ENCODE measurements around the gene BCL2.

The BCL2 gene

DNA sequence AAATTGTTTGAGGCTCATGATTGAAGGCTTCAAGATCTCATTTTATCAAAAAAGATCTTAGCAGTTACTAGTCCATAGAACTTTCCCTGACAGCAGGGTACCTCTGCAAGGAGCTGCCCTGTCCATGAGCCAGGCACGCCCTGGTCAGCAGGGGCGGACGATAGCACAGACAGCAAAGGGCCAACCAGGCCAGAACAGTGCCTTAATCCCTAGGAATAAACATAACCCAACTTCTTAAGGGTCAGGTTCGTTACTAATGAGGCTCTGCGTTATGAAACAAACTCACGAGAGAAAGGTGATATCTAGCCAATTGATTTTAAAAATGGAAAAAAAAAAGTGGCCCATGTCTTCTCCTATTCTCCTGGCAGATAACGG lies 59.2 kb downstream of the BCL2 start:
- DNase-seq (ENCODE audit: low read depth in 3 of 3, low spot score in 1 of 3) = no peak

DNA sequence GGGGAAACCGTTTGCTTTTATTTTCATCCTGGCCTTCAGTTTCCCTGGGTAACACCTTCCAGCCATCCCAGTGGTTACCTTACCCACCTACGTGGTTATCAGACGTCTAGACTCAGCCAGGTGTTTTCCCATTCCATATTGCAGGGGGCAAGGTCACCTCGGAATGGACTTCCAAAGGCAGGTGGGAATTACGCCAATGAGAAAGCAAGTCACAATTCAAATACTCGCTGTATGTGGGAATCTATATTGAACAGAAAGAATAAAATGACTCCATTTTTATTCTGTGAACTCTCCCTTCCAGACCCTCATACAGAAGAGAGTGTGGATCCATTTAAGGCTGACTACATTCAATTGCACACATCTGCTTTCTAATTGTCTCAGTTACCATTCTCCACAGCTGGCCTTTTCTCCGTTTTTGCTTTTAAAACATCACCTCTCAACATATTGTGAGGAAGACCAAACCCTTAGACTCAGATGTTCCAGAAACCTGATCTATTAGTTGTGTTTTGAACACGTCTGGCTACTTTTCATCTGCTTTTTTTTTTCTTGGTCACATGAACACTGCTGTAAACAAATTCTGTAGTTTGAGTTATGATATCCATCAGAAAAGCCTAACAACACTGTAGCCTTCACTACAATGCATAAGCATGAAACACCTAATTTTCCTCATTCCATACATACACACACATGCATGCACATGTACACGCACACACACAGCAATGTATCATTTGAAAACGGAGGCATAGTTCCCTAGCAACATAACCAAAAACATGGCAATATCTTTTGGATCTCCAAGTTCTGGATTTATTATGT lies 59.8 kb downstream of the BCL2 start:
- DNase-seq (ENCODE audit: low read depth in 3 of 3, low spot score in 1 of 3) = no peak

GRCh38 chr18:63258749-63259566 lies 60.6 kb downstream of the BCL2 start:
- DNase-seq (ENCODE audit: low read depth in 3 of 3, low spot score in 1 of 3) = no peak

DNA sequence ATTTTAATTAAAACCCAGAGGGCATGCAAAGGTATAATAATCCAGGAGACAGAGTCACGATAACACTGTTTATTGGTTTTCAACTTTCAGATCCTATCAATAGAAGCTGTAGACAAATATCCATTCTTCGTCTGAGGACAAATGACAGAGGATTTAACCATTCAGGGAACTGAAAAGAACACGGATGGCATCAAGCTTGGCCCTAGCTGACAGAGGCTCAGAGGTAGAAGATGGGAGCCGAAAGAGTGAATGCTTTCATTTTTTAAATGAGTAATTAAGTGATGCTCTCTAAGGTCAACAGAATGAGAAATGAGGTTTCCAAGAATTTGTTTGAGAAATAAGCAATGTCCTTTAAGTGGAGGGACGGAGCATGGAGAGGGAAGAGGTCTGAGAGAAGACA lies 62.1 kb downstream of the BCL2 start:
- DNase-seq (ENCODE audit: low read depth in 3 of 3, low spot score in 1 of 3) = no peak

GRCh38 chr18:63255435-63255834 lies 64.1 kb downstream of the BCL2 start:
- DNase-seq (ENCODE audit: low read depth in 3 of 3, low spot score in 1 of 3) = no peak

- no peak for DNase-seq (ENCODE audit: low read depth in 3 of 3, low spot score in 1 of 3)
Observed at GRCh38 chr18:63254716-63255399, 64.7 kb downstream of the BCL2 start.

DNA sequence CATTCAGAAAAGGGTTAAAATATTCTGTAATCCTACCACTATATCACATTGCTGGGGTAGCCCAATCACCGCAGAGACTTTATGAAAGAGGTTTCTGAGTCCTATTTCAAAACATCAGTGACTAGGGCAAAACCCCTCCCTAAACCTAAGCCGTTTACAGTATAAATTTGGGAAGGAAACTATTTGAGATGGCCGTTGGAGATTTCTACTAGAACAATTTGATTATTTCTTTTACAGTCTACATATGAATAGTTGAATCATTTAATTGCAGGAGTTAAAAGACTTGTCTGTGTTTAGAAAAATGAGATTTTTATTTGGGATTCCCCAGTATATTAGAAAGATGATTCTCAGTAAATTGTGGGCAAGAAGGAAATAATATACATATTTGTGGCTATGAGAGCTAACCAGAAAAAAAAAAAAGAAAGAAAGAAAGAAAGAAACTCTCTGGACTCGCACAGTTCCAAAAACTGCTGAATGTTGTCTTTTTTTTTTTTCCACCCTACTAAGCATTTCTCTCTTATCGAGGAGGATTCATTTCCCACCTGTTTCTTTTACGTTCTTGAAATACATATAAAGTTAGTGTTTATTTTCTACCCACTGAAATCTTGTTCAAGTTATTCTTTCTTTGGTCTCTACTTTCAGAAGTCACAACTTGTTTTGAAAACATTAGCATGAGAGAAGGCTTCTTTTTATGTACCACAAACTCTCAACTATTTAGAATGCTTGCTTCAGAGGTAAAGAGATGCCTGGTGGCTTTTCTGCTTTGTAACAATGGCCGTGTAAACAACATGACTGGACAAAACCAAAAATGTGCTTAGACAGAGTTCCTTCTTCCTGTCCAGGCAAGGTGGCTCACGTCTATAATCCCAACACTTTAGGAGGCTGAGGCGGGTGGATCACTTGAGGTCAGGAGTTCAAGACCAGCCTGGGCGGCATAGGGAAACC lies 65.9 kb downstream of the BCL2 start:
- no peak for DNase-seq (ENCODE audit: low read depth in 3 of 3, low spot score in 1 of 3)

DNA sequence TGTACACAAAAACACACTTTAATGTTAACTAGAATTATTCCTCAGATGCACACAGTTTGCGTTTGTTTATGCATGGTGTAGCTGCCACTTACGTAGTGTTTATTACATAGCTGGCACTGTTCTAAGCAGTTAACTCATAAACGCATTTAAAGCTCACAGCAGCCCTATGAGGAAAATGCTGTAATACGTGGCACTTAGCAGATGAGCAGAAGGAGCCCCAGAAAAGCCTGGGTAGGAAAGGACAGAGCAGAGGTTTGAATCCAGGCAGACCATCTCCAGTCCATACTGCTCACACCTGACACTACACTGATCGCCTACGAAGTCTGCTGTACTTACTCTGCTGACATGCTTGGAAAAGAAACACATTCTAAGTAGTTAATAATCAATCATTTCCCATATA lies 66.6 kb downstream of the BCL2 start:
- DNase-seq (ENCODE audit: low read depth in 3 of 3, low spot score in 1 of 3) = no peak

DNA sequence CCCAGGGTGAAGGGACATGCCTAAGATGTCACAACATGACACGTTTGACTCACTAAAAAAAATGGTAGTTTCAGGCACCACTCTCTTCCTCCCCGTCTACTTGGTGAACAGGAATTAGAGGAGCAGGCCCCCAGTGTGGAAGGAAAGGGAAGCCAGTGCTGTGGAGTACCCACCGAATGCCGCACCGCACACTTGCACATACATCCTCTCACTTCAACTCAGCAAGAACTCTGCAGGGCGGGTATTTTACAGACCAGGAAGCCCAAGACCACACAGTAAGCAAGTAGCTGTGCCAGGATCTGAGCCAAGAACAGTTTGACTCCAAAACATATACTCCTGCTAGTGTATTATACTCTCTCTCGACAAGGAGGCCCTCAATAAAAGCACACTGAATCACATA lies 69.8 kb downstream of the BCL2 start:
- DNase-seq (ENCODE audit: low read depth in 3 of 3, low spot score in 1 of 3) = no peak

GRCh38 chr18:63247926-63248325 lies 71.6 kb downstream of the BCL2 start:
- no peak for DNase-seq (ENCODE audit: low read depth in 3 of 3, low spot score in 1 of 3)

GRCh38 chr18:63247506-63247905 lies 72.1 kb downstream of the BCL2 start:
- no peak for DNase-seq (ENCODE audit: low read depth in 3 of 3, low spot score in 1 of 3)

DNA sequence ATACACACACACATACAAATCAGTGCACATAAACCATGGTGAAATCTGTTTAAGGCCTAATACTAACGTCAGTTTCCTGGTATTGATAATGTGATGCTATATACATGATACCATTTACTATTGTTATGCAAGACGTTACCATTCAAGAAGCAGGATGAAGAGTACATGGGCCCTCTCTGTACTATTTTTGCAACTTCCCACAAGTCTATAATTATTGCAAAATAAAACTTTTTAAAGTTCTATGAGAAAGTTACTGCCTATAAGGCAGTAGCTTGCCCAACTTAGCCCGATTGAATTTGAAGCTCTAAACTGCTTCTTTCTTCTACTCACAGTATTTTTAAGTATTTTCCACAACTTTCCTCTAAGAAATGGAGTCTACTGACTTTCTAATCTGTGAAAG lies 74.0 kb downstream of the BCL2 start:
- DNase-seq (ENCODE audit: low read depth in 3 of 3, low spot score in 1 of 3) = no peak

DNA sequence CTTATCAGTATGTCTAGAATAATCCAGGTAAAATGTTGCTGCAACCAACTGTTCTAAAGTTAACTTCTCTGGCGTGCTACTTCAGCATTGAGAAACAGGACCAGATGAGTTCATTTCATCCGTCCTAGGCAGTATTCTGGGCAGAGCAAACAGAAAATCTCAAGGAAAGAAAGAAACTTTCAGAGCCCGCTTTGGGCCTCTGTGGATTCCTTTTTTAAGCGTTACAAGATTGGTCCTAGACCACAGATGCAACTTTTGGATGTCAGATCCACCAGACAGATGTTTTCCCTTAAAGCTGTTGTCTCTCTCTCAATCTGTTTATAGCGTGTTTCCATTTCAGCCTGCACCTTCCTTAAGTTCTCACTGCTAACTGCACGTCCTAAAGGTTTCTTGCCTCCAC lies 75.0 kb downstream of the BCL2 start:
- no peak for DNase-seq (ENCODE audit: low read depth in 3 of 3, low spot score in 1 of 3)

DNA sequence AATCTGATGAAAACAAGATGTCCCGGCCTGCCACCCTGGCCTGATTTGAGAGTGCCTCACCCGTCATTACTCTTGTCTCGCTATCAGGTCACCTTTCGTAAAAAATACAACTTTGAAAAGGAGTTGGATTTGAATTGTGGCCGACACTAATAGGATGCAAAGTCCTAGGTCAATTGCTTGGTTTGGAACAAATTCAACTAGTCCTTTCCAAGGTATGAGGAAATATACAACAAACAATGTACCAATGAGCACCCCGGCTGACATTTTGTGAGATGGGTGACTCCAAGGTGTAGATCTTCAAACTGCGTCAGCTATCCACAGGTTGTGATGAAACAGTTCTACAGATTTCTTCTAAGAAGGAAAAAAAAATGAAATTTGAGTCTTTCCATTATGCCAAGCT lies 77.8 kb downstream of the BCL2 start:
- no peak for DNase-seq (ENCODE audit: low read depth in 3 of 3, low spot score in 1 of 3)

- DNase-seq (ENCODE audit: low read depth in 3 of 3, low spot score in 1 of 3) = no peak
Observed at GRCh38 chr18:63241317-63241712, 78.3 kb downstream of the BCL2 start.

DNA sequence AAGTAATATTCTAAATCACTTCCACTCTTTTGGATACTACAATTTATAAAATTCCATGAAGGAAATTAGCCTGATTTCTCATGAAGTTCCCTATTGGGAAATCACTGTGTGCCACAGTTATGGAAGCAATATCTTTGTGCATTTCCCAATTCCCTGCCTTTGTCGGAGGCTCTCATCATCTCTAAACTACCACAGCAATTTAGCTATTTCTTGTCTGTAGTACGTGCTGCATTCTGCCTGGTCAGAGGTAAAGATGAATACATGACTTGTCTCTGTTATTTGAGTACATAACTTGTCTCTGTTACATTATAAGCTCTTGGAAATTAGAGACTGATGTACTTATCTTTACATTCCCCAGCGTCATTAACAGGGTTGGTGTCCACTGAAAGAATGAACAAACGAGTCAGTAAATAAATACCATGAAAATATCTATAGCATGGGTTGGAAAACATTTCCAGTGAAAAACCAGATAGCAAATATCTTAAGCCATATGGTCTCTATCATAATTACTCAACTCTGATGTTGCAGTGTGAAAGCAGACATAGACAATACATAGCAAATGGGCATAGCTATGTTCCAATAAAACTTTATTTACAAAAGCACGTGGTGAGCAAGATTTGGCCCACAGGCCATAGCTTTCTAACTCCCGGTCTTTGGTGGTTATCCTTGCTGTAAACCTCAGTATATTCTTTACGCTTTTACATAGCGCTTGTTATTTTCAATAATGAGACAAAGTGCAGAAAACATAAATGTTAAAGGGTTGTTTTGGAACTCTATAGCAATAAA lies 78.8 kb downstream of the BCL2 start:
- DNase-seq (ENCODE audit: low read depth in 3 of 3, low spot score in 1 of 3) = no peak

GRCh38 chr18:63238693-63239075 lies 80.9 kb downstream of the BCL2 start:
- no peak for DNase-seq (ENCODE audit: low read depth in 3 of 3, low spot score in 1 of 3)

DNA sequence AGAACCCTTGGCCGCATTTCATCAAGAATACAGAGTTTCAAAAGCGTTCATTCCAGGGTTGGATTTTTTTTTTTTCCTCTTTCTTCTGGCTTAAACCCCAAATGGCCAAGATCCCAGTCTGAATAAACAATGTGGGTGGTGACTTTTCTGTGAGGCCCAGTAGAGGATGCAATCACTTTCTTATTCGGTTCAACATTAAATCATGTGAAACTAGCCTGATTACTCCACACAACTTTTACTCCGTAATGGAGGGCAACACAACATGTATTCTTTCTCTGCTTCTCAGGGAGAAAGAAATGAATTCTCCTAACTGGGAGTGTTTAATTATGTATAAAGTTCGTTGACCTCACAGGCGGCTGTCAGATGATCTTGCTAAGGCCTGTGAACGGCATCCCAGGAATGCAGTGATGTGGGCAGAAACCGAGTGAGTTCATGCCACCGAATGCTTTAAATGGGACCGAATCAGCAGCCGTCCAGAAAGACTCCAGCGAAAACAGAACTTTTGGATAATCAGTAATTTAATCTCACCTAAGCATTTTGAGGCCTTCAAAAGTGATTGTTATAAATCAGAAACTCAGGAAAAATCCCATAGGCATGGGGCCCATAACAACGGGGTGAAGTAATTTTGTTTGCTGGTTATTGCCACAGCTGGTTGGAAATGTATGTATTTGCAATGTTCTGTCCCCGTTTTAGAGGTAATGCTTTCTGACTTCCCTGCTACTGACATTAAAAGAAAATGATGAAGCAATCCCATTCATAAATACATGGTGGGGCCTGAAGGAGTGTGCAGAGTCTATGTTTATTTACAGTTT lies 81.5 kb downstream of the BCL2 start:
- no peak for DNase-seq (ENCODE audit: low read depth in 3 of 3, low spot score in 1 of 3)

Measured in stimulated activated CD4-positive, alpha-beta T cell treated with anti-CD3 and anti-CD28 coated beads, TNF-alpha, amount 100 ng/mL, for 1 hour (primary cell).